IPS-18a (cell line): Measurements from ENCODE around the gene BAIAP2.
"Not testable (repeated sequence)": the region's sequence is repeated elsewhere in the genome, so short reads cannot be mapped to it uniquely, and the experiment has no call there.

Experiments
- H3K27ac ChIP-seq: one replicate; pipeline ENCODE4 v1.5.1; 2013; ENCODE audit warnings: low read length
- H3K27me3 ChIP-seq: one replicate; pipeline ENCODE4 v1.6.1; 2013; ENCODE audit warnings: mild to moderate bottlenecking, low read length; ENCODE audit not compliant: control insufficient read depth, insufficient read depth
- H3K36me3 ChIP-seq: one replicate; pipeline ENCODE4 v1.6.1; 2013; ENCODE audit warnings: low read depth, low read length; ENCODE audit not compliant: control insufficient read depth
- H3K4me1 ChIP-seq: one replicate; pipeline ENCODE4 v1.6.1; 2013; ENCODE audit warnings: low read depth, low read length; ENCODE audit not compliant: control insufficient read depth
- H3K4me3 ChIP-seq: one replicate; pipeline ENCODE4 v1.5.1; 2013; ENCODE audit warnings: low read length
- H3K9ac ChIP-seq: one replicate; pipeline ENCODE4 v1.6.1; 2013; ENCODE audit warnings: mild to moderate bottlenecking, low read length, moderate library complexity
- H3K9me3 ChIP-seq: one replicate; pipeline ENCODE4 v1.6.1; 2013; ENCODE audit warnings: low read depth, low read length; ENCODE audit not compliant: control insufficient read depth

BAIAP2 gene

DNA sequence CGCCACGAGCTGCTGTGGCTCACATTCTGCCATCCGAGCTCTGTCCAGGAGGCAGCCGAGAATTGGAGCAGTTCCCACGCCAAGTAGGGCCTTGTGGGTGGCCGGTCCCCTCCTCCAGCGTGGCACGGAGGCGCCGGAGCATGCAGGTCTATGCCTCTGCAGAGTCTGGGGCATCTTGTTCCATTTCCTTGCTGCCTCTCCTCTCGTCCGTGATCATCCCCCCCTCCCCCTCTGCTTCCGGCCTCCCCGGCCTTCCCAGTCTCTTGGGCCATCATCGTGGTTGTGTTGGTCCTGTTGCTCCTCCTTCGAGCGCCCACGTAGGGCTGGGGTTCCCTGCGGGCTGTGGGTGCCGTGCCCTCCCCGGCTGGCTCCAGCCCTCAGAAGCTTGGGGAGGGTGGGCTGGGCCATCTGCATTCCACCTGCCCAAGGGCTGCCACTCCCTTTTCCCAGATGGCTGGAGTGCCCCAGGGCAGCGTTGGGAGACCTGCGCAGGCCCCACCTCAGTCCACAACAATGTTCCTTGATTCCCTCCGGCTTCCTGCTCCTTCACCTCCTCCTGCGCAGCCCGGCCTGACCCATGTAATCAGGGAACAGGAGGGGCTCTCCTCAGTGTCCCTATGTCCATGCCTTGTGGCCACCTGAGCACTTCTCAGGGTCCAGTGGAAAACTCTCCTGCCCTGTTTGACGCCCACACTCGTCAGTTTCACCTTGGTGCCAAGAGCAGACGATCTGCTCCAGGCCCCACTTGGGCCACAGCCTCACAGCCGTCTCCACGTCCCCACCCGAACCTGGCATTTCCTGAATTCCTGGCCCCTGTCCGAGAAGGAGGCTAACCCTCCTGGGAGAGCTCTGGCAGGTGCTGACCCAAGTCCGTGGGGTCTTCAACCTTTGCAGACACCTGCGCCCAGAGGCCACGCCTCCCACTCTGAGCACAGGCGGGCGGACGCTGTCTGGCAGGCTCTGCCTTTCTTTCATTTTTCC lies 37.1 kb downstream of the BAIAP2 start:
- Histone ChIP-seq H3K4me1 (peaks cover 7% of the 10 kb centered on the region), H3K27me3 (no peaks in the 10 kb centered on the region), H3K36me3 (no peaks in the 10 kb centered on the region), H3K9me3 (no peaks in the 10 kb centered on the region), H3K27ac (no peak overlapping the region), H3K9ac (no peak overlapping the region), H3K4me3 (no peak overlapping the region)

DNA sequence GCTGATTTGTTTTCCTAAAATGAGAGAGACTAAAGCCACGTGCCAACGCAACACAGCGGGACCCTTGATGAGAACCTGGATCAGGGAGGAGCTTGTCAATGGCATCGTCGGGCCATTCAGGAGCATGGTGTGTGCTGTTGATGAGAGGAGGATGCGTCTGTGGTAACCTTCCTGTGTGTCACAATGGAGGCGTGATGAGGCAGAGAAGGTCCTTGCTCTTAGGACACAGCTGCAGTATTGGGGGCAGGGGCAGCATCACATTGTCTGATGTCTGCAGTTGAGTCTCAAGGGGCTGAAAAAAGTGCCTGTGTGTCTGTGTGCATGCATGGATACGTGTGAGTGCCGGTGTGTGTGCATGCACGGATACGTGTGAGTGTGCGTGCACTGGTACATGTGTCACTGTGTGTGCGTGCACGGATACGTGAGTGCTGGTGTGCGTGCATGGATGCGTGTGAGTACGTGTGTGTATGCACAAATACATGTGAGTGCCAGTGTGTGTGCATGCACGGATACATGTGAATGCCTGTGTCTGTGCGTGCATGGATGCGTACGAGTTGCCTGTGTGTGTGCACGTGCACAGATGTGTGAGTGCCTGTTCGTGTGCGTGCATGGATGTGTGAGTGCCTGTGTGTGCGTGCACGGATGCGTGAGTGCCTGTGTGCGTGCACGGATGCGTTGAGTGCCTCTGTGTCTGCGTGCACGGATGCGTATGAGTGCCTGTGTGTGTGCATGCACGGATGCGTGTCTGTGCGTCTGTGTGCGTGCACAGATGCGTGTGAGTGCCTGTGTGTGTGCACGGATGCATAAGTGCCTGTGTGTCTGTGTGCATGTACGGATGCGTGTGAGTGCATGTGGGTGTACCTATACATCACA lies 39.3 kb downstream of the BAIAP2 start:
- Histone ChIP-seq H3K27me3 (no peaks in the 10 kb centered on the region), H3K4me3 (no peak overlapping the region), H3K9me3 (no peaks in the 10 kb centered on the region), H3K27ac (no peak overlapping the region), H3K36me3 (no peaks in the 10 kb centered on the region), H3K9ac (no peak overlapping the region), H3K4me1 (peaks cover 7% of the 10 kb centered on the region)

DNA sequence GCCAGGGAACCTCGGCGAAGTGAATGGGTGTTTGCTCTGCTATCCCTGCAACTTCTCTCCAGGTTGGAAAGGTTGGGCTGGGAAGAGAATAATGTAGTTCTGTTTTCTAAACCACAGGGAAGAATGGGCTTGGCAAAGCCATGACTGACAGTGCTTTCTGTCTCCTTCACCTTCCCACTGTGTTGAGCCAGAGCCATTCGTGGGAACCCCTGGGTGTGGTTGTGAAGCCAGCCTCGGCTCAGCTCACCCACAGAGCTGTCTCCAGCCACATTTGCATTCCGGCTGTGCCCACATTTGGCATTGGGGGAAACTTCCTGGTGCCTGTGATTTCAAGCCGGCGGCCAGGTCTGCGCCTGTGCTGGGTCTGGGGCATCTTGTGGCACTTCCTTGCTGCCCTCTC lies 39.9 kb downstream of the BAIAP2 start:
- Histone ChIP-seq H3K9ac (no peak overlapping the region), H3K4me1 (peaks cover 7% of the 10 kb centered on the region), H3K9me3 (no peaks in the 10 kb centered on the region), H3K4me3 (no peak overlapping the region), H3K27ac (no peak overlapping the region), H3K27me3 (no peaks in the 10 kb centered on the region), H3K36me3 (no peaks in the 10 kb centered on the region)

DNA sequence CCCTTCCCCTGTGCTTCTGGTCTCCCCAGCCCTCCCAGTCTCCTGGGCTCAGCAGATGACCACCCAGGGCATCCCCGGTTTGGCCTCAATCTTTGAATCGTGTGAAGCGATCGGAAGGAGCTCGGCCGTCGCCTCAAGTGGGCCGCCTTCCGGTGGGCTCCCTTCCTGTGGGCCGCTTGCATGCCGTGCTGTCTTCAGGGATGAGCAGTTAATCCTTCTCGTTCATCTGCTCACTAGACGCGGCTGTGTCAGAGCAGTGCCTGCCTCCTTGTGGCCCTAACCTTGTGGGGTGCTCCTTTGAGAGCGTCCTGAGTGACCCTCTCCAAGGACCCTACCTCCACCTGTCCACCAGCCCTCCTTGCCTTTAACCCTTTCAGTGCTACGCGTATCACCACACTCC lies 40.4 kb downstream of the BAIAP2 start:
- no peaks in the 10 kb centered on the region for H3K9me3 ChIP-seq
- no peak overlapping the region for H3K27ac ChIP-seq
- H3K4me1 ChIP-seq = peaks cover 7% of the 10 kb centered on the region
- no peak overlapping the region for H3K9ac ChIP-seq
- H3K4me3 ChIP-seq = no peak overlapping the region
- H3K36me3 ChIP-seq = no peaks in the 10 kb centered on the region
- no peaks in the 10 kb centered on the region for H3K27me3 ChIP-seq

DNA sequence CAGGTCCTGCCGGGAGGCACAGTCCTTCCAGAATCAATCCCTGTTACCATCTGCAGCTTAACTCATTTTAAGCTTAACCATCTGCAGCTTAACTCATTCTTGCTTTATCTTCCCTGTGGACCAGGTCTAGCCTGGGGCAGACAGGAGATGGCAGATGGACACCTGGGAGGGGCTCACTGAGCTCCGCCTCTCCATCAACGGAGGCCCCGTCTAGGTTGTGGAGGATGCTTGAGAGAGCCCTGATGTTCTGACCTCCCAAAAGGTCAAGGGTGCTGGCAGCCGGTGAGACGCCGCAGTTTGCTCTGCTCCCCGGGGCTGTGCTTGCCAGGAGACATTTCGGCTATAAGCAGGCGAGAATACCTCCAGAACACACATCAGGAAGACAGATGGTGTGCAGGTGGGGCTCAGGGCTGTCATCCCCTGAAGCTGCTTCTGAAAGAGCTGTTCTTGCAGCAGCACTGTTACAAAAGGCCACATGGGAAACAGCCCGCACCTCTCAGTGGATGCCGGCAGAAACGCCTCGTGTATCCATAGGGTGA lies 41.3 kb downstream of the BAIAP2 start:
- Histone ChIP-seq H3K4me3 (no peak overlapping the region), H3K4me1 (peaks cover 7% of the 10 kb centered on the region), H3K27me3 (no peaks in the 10 kb centered on the region), H3K9ac (no peak overlapping the region), H3K36me3 (no peaks in the 10 kb centered on the region), H3K9me3 (no peaks in the 10 kb centered on the region), H3K27ac (no peak overlapping the region)

DNA sequence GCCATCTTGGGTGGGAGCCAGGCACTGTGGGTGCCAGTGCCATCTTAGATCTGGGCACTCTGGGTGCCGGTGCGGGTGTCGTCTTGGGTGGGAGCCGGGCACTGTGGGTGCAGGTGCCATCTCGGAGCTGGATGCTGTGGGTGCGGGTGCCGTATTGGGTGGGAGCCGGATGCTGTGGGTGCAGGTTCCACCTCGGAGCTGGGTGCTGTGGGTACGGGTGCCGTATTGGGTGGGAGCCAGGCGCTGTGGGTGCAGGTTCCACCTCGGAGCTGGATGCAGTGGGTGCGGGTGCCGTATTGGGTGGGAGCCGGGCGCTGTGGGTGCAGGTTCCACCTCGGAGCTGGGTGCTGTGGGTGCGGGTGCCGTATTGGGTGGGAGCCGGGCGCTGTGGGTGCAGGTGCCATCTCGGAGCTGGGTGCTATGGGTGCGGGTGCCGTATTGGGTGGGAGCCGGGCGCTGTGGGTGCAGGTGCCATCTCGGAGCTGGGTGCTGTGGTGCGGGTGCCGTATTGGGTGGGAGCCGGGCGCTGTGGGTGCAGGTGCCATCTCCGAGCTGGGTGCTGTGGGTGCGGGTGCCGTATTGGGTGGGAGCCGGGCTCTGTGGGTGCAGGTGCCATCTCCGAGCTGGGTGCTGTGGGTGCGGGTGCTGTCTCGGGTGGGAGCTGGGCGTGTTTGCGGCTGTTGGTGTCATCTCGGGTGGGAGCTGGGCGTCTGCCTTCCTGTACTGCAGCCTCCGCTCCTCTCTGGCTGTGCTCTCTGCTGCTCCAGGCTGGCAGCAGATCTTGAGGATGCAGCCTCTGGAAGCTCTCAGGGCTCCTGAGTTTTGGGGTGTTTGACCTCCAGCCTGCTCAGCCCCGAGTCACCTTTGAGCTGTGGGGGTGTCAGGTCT lies 43.3 kb downstream of the BAIAP2 start:
- H3K4me1 ChIP-seq, H3K27me3 ChIP-seq, H3K36me3 ChIP-seq, H3K27ac ChIP-seq, H3K4me3 ChIP-seq, H3K9me3 ChIP-seq, H3K9ac ChIP-seq: not testable (repeated sequence)

DNA sequence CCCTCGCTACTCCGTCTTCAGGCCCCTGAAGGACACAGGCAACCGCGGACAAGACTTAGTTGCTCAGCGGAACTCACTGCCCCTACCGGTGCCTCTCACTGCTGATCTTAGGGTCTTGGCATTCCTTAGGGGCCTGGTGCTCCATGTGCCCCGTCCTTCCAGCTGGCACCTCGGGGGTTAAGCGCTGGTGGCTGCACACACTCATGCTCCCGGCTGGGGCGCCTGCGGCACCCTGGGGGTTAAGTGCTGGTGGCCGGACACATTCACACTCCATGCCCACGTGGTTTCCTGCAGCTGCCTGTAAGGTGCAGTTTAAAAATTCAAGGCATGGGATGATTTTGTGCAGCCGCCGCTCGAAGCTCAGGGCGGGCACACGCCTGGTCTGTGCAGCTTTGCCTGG lies 45.1 kb downstream of the BAIAP2 start:
- Histone ChIP-seq H3K36me3 (no peaks in the 10 kb centered on the region), H3K4me1 (peaks cover 3% of the 10 kb centered on the region), H3K9me3 (no peaks in the 10 kb centered on the region), H3K27me3 (no peaks in the 10 kb centered on the region), H3K9ac (no peak overlapping the region), H3K4me3 (no peak overlapping the region), H3K27ac (no peak overlapping the region)

DNA sequence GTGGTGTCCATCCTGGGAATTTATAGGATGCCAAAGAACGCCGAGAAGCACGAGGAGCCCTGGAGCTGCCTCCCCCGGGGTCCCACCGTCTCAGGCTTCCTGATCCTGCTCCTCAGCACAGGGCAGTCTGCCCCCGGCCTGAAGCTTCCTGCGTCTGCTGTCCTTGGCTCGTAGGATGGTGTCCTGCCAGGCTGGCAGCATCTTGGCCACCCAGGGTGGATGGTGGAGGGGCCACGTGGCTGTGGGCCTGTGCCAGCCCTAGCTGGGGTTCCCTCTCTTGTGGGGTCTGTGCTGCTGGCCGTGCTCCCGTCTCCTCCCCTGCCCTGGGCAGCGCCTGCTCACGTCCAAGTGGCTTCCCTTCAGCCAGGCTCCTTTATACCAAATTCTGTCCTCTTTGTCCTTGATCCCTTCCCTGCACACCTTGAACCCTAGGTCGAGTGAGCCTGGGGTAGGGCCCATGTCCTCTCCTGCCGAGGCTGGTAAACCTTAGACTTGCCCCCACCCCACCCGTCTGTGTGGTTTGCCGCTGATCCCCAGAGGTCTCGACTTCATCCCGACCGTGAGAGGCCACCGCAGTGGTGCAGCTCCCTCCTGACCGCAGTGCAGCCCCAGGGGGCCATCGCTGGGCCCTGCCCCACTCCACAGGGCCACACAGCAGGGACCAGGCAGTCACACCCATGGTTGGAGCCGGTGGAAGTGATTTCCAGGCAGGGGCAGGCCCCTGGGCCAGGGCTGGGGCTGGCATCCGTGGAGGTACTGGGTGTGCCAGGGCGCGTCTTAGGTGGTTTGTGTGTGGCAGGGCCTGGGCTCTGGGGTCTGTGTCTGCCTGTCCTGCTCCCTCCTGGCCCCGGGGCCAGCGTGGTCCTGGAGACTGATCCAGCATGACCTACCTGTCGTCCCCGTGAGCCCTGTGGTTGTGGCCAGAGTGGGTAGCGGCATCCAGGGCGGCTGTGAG lies 46.5 kb downstream of the BAIAP2 start:
- H3K4me3 ChIP-seq = no peak overlapping the region
- H3K4me1 ChIP-seq = no peaks in the 10 kb centered on the region
- H3K9me3 ChIP-seq = no peaks in the 10 kb centered on the region
- no peak overlapping the region for H3K9ac ChIP-seq
- no peaks in the 10 kb centered on the region for H3K36me3 ChIP-seq
- no peak overlapping the region for H3K27ac ChIP-seq
- H3K27me3 ChIP-seq = no peaks in the 10 kb centered on the region

DNA sequence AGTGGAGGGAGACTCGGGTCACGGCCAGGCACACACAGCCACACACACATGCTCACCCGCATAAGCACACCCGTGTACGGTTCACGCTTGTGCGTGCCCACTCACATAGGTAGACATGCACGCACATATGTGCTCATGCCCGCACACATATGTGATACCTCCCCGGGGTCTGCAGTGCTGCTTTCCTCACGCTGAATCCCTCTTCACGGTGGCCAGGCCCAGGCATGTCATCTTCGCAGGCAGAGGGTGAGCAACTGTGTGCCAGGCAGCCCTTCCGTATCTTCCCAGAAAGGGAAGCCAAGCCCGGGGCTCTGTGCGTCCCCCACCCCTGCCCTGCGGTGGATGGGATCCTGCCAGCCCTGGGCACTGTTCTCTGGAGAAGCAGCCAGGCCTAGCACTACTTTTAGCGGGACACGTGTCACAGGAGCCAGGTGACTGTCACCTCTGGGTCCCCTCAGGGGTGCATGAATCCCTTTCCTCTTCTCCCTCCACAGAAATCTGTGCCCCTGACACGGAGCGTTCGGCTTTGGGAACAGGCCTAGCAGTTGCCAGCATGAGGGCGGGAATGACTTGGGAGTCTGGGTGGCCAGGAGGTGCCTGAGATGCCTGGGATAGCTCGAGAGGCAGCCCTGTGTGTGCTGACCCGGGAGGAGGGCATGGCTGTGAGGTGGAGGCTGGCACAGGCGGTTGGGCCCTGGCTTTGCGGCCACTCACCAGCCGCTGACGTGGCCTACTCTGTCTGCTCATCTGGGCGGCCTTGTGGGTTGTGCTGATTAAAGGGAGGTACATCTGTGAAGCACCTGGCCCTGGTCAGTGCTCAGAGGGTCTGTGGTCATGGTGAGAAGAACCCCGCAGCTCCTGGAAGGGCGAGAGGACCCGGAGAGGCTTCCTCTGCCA lies 47.5 kb downstream of the BAIAP2 start:
- Histone ChIP-seq H3K4me1 (no peaks in the 10 kb centered on the region), H3K27me3 (no peaks in the 10 kb centered on the region), H3K36me3 (no peaks in the 10 kb centered on the region), H3K4me3 (no peak overlapping the region), H3K9me3 (no peaks in the 10 kb centered on the region), H3K27ac (no peak overlapping the region), H3K9ac (no peak overlapping the region)
